Right lung (tissue), 10 donors: ENCODE results near the gene TMED4. TPM values are rescaled to one million over a fixed set of nuclear protein-coding genes. Genes with fewer than 3 reads are reported as not detected.

ENCODE experiments used
- DNase-seq, 2 donors: peaks; one replicate each; pipeline ENCODE4 v3.0.0-alpha.2; 2013
- long read RNA-seq, 8 donors: transcript quantifications; one replicate each; lab custom pipeline, GENCODE V29; 2026
- polyA plus RNA-seq, 5 donors: library from polyadenylated mRNA; unstranded; fragments of 120-200 nt; gene quantifications; one replicate each; pipeline versions ENCODE4 v1.2.1 to v1.2.3, GENCODE V29; 2013; ENCODE audit warnings: inconsistent platforms in 1 of 5, low replicate concordance in 1 of 5; ENCODE audit not compliant: insufficient read length in 5 of 5, insufficient read depth in 1 of 5

The TMED4 gene
- 100 to 1,000 TPM in 1 of 5 donors, 10 to 100 TPM in 4; 88.1 to 104 (median 93.4) TPM for polyA plus RNA-seq
- long read RNA-seq, donor 1, transcript TMED4-203 (5 exons, 2,322 nt) = major isoform, 47 of 74 reads
- long read RNA-seq, donor 1, transcript TMED4-205 (4 exons, 1,755 nt) = minor isoform, 21 of 74 reads
- long read RNA-seq, donor 1, partial matches to known transcripts = 5 of 74 reads
- long read RNA-seq, donor 1, other reads (novel, unspliced or antisense) = 0 of 74 reads
- long read RNA-seq, donor 2, transcript TMED4-203 (5 exons, 2,322 nt) = major isoform, 20 of 30 reads
- long read RNA-seq, donor 2, transcript TMED4-205 (4 exons, 1,755 nt) = minor isoform, 10 of 30 reads
- long read RNA-seq, donor 2, partial matches to known transcripts = 0 of 30 reads
- long read RNA-seq, donor 2, other reads (novel, unspliced or antisense) = 0 of 30 reads
- long read RNA-seq, donor 3, transcript TMED4-205 (4 exons, 1,755 nt) = minor isoform, 7 of 45 reads
- long read RNA-seq, donor 3, transcript TMED4-203 (5 exons, 2,322 nt) = major isoform, 31 of 45 reads
- long read RNA-seq, donor 3, partial matches to known transcripts = 5 of 45 reads
- long read RNA-seq, donor 3, other reads (novel, unspliced or antisense) = 0 of 45 reads
- long read RNA-seq, donor 4, transcript TMED4-205 (4 exons, 1,755 nt) = minor isoform, 5 of 35 reads
- long read RNA-seq, donor 4, transcript TMED4-203 (5 exons, 2,322 nt) = major isoform, 28 of 35 reads
- long read RNA-seq, donor 4, partial matches to known transcripts = 0 of 35 reads
- long read RNA-seq, donor 4, other reads (novel, unspliced or antisense) = 0 of 35 reads
- long read RNA-seq, donor 5, transcript TMED4-203 (5 exons, 2,322 nt) = major isoform, 30 of 3,901 reads
- long read RNA-seq, donor 5, transcript TMED4-205 (4 exons, 1,755 nt) = minor isoform, 14 of 3,901 reads
- long read RNA-seq, donor 5, partial matches to known transcripts = 3,656 of 3,901 reads
- long read RNA-seq, donor 5, other reads (novel, unspliced or antisense) = 198 of 3,901 reads
- long read RNA-seq, donor 6, transcript TMED4-205 (4 exons, 1,755 nt) = minor isoform, 13 of 55 reads
- long read RNA-seq, donor 6, transcript TMED4-203 (5 exons, 2,322 nt) = major isoform, 36 of 55 reads
- long read RNA-seq, donor 6, partial matches to known transcripts = 5 of 55 reads
- long read RNA-seq, donor 6, other reads (novel, unspliced or antisense) = 0 of 55 reads
- long read RNA-seq, donor 7, transcript TMED4-205 (4 exons, 1,755 nt) = minor isoform, 16 of 47 reads
- long read RNA-seq, donor 7, transcript TMED4-203 (5 exons, 2,322 nt) = major isoform, 30 of 47 reads
- long read RNA-seq, donor 7, partial matches to known transcripts = 0 of 47 reads
- long read RNA-seq, donor 7, other reads (novel, unspliced or antisense) = 0 of 47 reads
- long read RNA-seq, donor 8, transcript TMED4-203 (5 exons, 2,322 nt) = major isoform, 12 of 14 reads
- long read RNA-seq, donor 8, partial matches to known transcripts = 0 of 14 reads
- long read RNA-seq, donor 8, other reads (novel, unspliced or antisense) = 0 of 14 reads

DNA sequence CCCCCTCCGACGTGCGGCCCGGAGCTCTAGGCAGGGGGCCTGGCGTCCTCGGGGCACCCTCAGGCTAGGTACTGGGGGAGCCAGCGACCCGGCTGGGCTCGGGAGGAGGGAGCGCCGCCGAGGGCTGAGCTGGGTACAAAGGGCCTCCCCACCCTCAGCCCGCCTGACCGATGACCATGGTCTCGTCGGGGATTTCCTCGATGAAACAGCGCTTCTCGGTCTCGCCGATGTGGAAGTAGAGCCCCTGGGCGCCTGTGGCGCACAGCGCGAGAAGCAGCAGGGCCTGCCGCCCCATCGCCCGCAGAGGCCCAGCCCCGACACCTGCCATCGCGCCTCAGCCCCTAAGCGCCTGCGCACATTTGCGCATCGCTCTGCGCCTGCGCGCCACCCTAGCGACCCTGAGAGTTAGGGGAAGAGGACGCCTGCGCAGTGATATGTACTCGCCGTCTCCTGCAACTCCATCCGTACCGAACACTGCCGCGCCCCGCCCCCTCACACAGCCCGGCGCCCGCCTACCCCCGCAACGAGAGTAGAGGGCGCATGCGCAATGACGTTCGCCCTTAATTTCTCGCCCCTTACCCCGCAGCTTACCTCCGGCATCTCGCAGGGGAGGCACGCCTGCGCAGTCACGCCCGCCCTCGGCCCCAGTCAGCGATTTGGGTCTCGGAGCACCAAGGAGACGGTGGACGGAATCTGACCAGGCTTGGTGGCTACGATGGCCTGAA is at the start of gene TMED4:
TSS of gene TMED4 (minus strand) at position 353 of the 725 bp plus-strand sequence. CDS start at position 328, 25 bp downstream.
- peak; percentile 99 for DNase-seq

DNA sequence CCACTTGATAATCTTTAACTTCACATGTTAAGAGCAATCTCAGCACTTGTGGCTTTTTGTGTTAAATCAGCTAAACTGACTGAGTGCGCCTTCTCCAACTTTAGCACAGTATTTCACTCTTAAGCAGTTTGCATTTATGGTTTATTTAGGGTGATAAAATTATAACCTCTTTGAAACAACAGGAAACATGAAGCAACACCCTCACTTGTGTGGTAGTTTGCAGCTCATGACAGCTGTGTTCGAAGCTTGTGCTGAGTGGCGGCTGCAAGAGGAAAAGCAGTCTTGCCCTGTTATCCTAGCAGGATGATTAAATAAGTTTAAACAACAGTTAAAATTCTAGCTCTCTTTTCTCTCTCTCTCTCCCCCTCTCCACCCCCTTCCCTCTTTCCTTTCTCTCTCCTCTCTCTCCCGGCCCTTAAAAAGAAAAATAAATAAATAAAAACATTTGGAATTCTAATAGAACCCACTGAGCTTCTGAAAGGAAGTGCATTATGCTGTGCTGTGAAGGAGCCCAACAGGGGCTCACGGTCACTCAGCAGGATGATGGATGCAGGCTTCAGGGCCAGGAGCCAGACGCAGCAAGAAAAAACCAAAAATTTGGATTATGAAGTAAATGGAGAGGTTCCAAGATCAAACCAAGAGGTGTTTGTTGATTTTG is 49.6 kb upstream of the TMED4 start:
- DNase-seq = no peak

DNA sequence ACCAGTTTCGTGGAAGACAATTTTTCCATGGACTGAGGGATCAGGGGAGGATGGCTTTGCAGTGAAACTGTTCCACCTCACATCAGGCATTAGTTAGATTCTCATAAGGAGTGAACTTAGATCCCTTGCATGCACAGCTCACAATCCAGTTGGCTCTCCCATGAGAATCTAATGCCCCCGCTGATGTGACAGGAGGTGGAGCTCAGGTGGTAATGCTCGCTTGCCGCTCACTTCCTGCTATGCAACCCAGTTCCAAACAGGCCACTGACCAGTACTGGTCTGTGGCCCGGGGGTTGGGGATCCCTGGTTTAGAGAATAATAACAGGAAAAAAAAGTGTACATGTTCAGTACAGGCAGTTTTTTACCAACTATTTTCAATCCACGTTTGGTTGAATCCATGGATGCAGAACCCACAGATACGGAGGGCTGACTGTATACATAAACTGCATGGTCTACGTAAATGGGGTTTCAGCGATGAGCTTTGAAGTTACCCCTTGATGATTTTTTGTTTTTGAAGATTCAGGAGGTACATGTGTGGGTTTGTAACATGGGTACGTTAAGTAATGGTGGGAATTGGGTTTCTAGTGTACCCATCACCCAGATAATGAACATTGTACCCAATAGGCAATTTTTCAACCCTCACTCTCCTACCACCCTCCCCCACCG is 48.9 kb upstream of the TMED4 start:
- DNase-seq = no peak

DNA sequence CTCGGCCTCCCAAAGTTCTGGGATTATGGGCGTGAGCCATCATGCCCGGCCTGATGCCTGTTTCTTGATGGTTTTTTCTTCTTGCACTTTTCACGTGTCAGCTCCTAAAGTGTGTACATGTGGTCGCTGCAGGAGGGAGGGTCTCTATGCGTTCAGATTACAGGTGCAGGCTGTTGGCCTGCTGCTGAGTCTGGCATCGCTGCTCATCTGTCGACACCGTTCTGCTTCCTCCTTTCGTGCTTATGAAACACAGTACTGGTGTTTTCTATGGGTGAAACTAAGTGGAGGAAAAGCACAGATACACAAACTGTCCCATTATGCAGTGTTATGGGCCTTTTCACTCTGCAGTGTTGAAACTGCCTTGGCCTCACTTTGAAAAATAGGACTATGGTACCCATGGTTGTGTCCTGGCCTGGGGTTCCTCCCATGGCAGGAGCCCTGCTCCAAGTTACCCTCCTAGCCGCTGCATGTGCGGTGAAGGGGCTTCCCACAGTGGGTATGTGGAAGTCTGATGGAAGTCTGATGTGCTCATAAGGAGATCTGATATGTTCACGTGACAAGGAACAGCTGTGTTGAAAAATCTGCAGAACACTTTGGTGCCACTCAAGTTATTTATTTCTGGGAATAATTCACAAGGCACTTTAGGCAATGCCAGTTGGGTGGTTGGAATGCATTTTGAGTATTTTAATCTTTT is 47.9 kb upstream of the TMED4 start:
- no peak for DNase-seq

DNA sequence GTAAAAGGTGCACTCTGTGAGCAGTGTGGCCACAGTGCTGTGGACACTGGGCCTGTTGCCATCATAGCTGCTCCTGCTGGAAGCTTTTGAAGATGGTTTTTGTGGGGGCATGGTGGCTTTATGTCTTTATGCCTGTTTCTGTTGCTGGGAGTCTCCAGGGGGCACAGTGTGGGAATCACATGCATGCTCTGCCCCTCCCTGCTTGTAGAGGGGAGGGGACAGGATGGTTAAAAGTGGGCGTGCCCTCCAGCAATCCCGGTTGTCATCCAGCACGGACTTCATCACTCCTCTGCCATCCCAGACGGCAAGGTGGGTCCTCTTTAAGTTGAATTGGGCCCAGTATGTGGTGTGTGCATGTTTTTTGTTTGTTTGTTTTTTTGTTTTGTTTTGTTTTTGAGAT is 44.6 kb upstream of the TMED4 start:
- no peak for DNase-seq

DNA sequence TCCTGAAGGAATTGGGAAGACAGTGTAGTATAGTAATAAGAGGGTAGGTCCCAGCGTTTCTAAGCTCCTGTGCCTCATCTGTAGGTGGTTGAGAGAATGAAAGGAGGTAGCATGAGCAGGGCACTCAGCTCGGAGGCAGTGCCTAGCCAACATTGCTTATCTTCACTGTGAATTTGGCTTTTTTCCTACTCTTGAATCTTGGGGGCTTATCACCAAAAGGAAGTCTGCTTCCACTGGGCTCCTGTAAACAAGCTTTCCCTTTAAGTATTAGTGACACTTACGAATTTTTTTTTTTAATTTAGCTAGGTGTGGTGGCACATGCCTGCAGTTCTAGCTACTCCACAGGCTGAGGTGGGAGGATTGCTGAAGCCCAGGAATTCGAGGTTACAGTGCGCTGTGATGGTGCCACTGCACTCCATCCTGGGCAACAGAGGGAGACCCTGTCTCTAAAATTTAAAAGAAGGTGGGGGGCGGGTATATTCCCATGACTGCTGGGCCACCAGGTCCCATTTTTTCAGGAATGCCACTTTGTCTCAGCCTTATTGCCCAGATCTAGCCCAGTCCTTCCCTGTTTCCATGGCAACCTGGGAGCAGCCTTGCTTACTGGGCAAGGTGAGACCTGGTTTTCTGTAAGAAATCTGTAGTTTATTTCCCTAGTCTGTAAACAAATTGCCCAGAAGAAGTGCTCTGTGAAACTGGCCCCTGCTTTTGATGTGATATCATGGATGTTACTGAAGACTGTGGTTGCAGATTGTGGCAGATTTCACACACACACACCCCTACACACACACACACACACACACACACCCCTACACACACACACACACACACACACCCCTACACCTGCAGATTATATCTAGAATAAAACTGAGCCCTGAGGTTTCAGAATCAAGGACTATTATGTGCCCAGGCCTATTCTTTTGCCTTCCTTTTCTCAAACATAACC is 43.8 kb upstream of the TMED4 start:
- no peak for DNase-seq

DNA sequence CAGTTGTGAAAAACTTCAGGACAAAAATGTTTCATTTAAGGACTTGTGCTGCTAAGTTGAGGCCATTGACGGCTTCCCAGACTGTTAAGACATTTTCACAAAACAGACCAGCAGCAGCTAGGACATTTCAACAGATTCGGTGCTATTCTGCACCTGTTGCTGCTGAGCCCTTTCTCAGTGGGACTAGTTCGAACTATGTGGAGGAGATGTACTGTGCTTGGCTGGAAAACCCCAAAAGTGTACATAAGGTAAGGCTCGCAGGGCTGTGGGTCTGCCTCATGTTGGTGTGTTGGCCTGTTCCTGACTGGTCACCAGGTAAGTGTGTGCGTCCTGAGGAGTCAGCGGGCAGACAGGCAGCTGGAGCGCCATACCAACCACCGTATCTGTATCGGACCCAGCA is 42.3 kb upstream of the TMED4 start:
- no peak for DNase-seq

DNA sequence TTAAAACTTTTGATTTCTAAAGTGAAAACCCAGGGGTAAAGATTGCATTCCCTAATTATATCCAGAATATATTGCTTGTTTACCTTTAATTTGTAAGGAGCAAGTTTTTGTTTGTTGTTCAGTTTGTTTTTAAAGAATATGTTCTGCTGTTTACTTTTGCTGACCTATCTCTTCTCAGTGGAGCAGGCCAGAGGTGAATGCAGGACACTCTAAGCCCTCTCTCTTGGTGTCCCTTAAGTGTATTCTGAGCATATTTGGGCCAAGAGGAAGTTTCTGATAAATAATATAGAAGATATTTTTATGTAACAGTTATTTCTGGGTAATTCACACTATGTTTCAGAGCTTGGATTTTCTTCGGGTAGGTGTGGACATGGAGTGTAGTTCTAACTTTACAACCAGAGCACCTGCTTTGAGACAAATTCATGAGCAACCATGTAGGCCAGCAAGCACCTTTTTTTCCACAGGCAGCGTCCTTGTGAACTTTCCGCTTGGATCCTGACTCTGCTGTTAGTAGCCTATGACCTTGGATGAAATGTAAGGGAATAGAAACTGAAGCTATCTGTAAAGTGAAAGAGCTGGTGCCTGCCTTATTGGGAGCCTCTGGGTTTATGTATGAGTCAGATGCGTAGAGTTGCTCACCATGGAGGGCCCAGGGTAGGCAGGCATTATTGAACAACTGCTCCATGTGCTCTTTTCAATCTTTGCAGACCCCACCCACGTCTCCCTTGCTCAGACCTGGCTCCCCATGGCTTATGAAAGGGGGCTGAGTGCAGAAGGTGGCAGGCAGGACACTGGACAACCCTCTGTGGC is 40.5 kb upstream of the TMED4 start:
- no peak for DNase-seq

DNA sequence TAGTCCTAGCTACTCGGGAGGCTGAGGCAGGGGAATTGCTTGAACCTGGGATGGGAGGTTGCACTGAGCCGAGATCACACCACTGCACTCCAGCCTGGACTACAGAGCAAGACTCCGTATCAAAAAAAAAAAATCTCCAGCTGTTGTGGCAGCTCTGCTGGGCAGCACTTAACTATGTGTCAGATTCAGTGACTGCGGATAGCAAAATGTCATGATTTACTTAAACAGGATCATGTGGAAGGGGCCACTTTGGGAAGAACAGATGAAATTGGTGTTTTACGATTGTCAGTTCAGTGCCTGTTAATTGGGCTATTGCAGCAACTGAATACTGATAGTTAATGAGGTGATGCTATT is 39.7 kb upstream of the TMED4 start:
- DNase-seq = no peak

DNA sequence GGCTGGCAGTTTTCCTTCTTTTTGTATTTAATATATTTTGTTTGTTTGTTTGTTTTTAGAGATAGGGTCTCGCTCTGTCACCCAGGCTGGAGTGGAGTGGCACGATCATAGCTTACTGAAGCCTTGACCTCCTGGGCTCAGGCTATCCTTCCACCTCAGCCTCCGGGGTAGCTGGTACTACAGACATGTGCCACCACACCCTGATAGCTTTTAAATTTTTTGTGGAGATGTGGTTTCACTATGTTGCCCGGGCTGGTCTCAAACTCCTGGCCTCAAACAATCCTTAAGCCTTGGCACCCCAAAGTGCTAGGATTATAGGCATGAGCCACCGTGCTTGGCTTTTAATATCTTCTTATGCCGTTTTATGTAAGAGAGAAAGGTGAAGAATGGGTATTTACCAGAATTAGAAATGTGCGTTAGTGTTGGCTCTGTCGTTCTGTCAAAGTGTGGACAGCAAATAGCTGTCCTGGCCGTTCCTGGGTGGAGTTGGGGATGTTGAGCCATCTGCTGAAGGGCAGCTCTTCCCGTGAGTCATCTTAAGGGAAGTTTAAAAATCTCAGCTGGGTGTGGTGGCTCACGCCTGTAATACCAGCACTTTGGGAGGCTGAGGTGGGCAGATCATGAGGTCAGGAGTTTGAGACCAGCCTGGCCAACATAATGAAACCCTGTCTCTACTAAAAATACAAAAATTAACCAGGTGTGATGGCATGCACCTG is 39.2 kb upstream of the TMED4 start:
- DNase-seq = no peak

DNA sequence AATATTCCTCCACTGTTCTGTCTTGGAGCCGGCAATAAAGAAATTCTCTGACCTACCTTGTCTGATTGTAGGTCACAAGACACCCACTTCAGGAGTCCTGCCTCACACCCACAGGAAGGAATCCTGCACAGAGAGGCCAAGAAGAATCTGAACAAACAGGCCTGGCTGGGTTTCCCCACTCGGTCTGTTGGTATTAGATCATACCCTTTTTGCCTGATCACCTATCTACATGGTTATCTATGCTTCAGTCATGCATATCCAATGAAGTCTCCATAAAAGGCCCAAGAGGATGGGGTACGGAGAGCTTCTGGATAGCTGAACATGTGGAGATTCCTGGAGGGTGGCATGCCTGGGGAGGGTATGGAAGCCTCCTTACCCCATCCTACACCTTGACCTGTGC is 36.7 kb upstream of the TMED4 start:
- no peak for DNase-seq

DNA sequence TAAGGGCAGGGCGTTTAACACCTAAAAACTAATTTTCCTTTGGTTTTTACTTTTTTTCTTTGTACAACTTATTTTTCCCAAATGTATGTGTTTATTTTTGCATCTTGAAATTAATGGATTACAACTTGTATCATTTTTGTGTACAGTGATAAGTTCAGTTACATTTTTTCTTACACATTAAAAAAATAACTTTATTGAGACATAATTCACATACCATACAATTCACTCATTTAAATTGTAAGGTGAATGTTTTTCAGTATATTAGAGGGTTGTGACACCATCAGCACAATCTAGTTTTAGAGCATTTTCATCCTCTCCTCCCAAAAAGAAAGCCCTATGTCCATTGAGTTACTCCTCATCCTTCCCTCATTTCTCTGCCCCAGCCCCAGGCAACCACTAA is 36.0 kb upstream of the TMED4 start:
- DNase-seq = no peak

DNA sequence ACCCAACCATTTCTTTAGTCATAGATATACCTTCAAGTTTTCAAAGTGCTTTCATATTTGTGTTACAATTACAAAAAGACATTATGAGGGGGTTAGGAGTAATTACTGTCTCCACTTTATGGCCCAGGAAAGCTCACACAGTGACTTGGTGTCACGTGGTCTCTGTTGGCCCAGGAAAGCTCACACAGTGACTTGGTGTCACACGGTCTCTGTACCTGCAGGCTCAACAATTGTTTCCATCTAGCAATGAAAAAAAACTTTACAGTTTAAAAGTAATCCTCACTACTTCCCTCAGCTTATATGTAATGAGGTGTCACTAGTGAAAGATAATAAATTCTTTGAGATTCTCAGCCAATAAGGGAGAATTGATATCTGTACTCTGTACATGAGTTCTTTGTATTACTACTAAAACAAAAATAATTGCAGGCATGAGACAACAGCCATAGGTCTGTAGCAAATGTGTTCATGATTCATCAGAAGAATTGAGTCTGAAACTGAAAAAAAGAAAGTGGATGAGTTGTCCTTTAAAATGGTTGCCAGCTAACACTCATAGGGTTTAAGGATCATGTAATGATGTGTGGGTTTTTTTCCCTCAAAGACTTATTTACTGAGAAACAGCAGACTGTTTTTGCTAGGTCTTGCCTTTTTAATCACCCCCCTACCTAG is 35.3 kb upstream of the TMED4 start:
- DNase-seq = no peak

DNA sequence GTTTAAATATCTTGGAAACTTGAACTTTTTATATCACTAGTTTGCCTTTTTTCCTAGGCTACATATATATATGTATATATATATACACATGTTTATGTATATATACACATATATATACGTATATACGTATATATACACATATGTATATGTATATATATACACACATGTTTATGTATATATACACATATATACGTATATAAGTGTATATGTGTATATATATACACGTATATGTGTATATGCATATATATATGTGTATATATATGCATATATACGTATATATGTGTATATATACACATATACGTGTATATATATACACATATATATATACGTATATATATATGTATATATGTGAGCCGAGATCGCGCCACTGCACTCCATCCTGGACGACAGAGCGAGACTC is 34.5 kb upstream of the TMED4 start:
- no peak for DNase-seq

DNA sequence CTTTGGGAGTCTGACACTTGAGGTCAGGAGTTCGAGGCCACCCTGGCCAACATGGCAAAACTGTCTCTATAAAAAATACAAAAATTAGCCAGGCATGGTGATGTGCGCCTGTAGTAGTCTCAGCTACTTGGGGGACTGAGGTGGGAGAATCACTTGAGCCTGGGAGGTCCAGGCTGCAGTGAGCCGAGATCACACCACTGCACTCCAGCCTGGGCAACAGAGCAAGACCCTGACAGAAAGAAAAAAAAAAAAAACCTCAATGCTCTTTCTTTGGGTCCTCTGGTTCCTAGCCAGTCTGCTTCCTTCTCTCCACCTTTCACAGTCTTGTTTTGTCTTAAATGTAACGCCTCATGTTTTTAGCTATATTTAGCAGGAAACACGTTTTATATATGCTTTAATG is 33.8 kb upstream of the TMED4 start:
- DNase-seq = no peak

DNA sequence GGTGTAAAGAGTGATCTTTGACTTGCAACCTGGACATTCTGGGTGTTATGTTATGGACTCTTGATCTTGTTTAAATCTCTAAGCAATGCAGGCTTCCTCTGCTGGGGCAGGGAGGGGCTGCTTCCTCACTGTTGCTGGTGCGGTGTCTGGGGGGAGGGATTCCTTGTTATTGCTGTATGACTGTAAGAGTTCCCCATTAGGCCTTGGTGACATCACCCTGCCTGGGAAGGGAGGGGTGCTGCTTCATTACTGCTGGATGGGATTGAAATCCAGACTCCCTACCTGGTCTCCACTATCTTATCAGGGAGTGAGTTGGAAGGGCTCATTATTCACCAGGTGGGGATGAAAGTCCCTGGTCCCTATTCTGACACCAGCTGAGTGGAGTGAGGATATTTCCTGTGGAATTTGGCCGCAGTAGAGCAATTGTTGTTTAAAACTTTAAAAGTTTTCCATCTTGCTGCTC is 33.1 kb upstream of the TMED4 start:
- no peak for DNase-seq
